Activated CD4-positive, alpha-beta T cell treated with anti-CD3 and anti-CD28 coated beads, Interleukin-2, amount 50 U/mL, for 1 hour (primary cell): ENCODE measurements around the gene IL27RA.
A peak's percentile ranks its signal among the peaks of the same experiment; 100 is the strongest.

Experiments used
- DNase-seq: peaks from one replicate; pipeline ENCODE4 v3.0.0-alpha.2; 2020

Gene IL27RA

DNA sequence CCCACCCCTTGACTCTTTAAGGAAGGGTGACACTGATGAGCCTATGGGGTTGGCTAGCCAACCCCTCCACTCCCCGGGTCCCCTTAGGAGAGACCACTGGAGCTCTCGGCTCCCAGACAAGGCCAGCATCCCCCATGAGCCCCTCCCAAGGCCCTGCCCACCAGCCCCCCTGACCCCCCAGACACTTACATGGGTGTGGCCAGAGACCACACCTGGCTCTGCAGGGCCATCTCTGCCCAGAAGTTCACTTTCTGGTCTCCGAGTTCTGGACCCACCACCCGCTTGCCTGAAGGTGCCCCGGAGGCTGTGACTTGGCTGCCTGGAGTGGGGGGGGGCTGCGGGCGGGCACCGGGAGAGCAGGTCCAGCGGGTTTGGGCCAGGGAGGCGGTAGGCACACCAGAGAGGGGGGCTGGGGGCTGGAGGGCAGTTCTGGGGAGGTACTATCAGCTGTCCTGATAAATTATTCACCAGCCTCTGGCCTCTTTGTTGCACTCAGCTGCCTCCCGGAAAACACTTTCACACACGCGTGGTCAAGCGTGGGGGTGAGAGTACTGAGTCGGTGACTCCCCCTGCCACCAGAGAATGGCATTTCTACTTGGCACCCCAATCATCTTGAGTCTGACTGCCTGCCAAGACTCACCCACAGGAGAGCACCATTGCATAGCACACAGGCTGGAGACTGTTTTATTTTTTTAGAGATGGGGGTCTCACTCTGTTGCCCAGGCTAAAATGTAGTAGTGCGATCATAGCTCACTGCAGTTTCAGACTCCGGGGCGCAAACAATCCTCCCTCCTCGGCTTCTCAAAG is 30.4 kb downstream of the IL27RA start, which contains the start of gene PALM3:
PALM3 (minus strand) TSS at position 326 of the 807 bp plus-strand sequence; CDS start at position 230, 96 bp downstream.
- no peak for DNase-seq

DNA sequence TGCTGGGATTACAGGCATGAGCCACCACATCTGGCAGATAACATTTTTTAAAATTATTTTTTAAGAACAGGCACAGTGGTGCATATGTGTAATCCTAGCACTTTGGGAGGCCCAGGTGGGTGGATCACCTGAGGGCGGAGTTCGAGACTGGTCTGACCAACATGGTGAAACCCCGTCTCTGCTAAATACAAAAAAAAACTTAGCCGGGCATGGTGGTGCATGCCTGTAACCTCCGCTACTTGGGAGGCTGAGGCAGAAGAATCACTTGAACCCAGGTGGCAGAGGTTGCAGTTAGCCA is 30.9 kb downstream of the IL27RA start:
- no peak for DNase-seq

- no peak for DNase-seq
These were observed 31.5 kb downstream of the IL27RA start for GRCh38 chr19:14063105-14063504.

DNA sequence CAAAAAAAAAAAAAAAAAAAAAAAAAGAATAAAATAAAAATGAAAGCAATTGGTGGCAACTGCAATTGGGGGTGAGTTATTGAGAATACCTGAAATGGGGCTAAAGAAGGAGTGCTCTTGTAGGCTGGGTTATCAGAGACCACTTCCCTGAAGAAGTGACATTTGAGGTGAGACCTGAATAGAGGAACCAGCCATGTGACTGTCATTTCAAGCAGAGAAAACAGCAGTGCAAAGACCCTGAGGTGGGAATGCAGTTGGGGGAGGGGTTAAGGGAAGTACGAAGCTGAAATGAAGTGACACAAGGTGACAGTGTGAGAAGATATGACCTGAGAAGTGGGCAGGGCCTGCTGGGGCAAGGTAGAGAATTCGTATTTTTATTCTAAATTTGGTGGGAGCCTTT is 34.6 kb downstream of the IL27RA start:
- no peak for DNase-seq

GRCh38 chr19:14070268-14071050 is 38.9 kb downstream of the IL27RA start:
- no peak for DNase-seq

DNA sequence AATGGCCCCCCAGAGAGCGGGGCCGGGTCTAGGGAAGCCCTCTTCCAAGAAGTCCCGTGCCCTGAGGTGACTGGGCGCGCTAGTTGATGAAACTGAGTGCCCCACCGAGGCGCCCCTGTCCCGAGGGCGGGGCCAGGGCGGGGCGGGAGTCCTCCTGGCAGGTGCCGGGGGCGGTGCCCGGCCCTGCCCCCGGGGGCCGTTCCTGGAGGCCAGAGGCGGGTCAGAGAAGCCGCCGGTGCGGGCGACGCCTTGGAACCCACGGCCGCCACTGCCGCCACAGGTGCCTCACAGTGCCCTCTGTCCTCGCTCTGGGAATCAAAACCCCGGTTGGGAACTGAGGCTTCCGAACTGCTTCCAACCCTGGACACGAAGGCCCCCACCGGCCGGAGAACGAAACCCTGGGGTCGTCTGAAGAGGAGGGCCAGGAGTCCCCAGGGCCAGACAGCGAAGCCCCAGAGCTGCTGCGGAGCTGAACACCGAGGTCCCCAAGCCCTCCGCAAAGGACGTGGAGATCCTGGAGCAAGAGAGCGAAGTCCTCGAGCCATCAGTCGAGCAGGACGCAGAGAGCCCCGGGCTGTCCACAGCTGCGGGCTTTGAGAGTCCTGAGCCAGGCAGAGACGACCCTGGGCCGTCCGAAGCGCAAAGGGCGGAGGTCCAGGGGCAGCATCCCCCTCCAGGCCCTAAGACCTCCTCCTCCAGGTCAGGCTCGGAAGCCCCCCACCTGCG is 41.1 kb downstream of the IL27RA start, which contains the start of gene MISP3:
MISP3 (plus strand) TSS at position 252 of the 726 bp plus-strand sequence. CDS start 524 bp downstream, outside the sequence.
- no peak for DNase-seq

- peak; percentile 71 for DNase-seq
These were observed 41.8 kb downstream of the IL27RA start for GRCh38 chr19:14073261-14073924.

DNA sequence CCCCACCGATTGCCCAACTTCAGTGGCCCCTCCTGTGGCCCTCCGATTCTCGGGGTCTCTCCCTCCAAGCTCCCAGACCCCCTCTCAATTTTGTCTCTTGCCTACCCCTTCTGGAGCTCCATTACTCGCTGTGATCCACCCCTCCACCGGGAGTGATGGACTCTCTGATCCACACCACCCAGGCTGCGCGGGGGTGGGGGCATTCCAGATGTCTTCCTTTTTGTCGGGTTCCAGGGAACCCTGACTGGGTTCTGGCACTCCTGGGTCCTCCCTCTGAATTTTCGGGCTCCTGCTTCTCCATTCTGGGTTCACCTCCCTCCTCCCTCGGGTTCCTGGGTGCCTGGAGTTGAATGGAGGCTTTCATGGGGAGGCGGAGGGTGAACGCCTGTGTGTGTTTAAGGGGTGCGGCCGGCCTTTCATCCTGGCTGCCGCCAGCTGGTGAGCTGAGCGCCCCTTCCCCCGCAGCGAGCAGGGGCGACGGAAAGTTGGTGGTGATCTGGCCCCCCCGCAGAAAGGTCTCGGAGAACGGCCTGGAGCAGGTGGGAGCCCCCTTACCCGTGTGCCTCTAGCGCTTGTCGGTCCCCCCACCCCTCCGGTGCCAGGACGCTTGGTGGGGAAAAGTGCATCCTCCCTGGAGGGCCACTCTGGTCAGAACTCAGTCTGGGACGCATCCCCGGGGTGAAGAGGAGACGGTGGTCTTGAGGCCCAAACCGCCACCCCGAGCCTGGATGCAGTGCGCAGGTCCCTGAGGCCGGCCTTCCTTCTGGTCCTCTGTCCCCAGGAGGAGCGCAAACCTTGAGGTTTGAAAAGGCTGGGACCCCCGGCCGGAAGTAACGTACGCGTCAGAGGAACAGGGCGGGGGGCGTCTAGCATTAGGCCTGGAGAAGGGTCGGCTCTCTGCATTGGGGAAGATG is 42.6 kb downstream of the IL27RA start:
- no peak for DNase-seq

- DNase-seq, result no peak
These were observed 46.8 kb downstream of the IL27RA start for GRCh38 chr19:14078411-14078810.

GRCh38 chr19:14080887-14081796 is 49.6 kb downstream of the IL27RA start:
- peak; percentile 99 for DNase-seq

- DNase-seq, result peak; percentile 20
These were observed 50.5 kb downstream of the IL27RA start for GRCh38 chr19:14081797-14082674.

GRCh38 chr19:14082675-14082960 is 51.1 kb downstream of the IL27RA start:
- DNase-seq, result no peak

DNA sequence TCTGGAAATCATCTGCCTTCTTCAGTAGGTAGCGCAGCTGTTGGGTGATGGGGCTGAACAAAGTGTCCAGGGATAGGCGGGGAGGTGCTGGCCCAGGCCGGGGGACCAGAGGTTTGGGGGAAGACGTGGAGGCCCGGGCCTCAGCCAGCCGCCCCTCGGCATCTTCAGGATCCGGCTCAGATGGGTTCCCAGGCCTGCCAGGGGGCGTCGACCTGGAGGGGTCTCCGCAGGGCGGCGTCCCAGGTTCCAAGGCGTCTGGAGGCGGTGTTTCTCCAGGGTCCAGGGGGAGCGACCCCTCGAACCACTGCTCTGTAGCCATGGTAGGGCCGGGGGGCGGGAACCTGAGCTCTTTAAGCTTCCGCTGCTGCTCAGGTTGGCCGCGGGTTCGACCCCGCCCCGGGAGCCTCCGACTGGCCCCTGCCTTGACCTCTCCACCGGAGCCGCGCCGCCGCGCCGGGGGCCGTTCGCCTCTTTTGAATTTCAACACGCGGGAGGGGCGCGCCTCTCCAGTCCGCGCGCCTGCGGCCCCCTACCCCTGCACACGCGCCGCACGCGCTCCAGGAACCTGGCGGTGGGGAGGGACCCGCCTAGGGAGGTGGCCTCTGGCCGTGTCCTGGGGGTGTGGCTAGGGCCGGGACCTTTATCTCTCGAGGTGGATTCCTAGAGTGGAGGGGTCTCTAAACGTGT is 53.9 kb downstream of the IL27RA start, which contains the start of gene C19orf67:
C19orf67 (minus strand) TSS at position 475 of the 687 bp plus-strand sequence; CDS start at position 319, 156 bp downstream.
- no peak for DNase-seq

DNA sequence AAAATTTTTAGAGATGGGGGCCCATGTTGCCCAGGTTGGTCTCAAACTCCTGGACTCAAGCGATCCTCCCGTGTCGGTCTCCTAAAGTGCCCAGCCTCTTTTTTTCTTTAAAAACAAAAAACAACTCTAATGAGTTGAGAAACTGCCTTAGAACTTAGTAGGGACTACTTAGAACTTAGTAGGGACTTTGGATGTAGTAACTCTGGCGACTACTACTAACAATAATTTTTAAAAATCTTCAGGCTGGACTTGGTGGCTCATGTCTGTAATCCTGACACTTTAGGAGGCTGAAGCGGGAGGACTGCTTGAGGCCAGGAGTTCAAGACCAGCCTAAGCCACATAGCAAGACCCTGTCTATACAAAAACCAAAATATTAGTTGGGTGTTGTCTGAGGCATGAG is 54.5 kb downstream of the IL27RA start:
- no peak for DNase-seq

- no peak for DNase-seq
These were observed 57.3 kb downstream of the IL27RA start for GRCh38 chr19:14088634-14089411.

DNA sequence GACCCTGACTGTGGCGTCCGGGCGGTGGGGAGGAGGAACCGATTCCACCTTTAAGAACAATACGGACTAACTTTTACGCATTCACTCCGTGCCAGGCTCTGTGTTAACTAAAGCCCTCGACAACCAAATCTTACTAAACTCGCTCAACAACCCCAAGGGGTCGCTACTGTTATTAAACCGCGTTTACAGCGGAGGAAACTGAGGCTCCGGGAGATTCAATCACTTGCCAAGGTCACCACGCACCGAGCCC is 57.8 kb downstream of the IL27RA start:
- DNase-seq, result no peak

DNA sequence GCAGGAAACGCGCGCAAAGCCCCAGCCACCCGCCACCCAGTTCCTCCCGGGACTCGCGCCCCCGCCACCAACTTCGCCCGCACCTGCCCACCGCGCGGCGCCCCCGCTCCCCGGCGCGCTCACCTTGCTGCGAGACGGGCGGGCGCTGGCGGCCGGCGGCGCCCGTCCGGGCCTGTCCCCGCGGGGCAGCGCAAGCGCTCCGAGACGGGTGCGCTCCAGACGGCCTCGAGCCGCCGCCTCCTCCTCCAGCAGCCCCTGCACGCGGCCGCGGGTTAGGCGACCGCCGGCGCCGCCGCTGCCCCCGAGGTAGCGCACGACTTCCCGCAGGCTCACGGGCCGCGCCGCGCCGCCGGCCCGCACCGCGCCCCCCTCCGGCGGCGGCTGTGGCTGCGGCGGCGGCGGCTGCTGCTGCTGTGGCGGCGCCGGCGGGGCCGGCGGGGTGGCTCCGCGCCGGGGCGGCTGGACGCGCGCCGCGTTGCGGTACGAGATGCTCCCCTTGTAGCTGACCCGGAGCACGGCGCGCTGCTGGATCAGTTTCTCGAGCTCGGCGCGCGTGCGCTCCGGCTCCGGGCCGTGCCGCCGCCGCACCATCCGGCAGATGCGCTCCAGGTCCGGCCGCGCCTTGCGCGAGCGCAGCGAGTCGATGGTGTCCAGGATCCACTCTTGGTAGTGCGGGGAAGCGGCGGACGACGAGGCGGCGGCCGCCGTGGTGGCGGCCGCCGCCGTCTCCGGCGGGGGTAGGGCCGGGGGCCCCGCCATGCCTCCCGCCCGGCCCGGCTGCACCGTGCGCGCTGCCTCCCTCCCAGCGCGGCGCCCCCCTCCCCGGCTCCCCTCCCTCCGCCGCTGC is 58.3 kb downstream of the IL27RA start:
- DNase-seq, result peak; percentile 46
